Right atrium auricular region (tissue), 2 donors: ENCODE data around the gene SNX11. TPM values are rescaled to one million over a fixed set of nuclear protein-coding genes. Genes with fewer than 3 reads are reported as not detected.
A peak's percentile ranks its signal among the peaks of the same experiment; 100 is the strongest.

Experiments
- DNase-seq: peaks from one replicate; pipeline ENCODE4 v3.0.0-alpha.2; 2019; ENCODE audit warnings: low spot score
- H3K27ac ChIP-seq, 2 donors: fragments of 200-600 bp; sonication (generic); 1 replicate in 1 of 2; 2 replicates in 1 of 2; pipeline ENCODE4 v1.5.1; 2016 to 2019
- H3K27me3 ChIP-seq, 2 donors: fragments of 200-600 bp; sonication (generic); one replicate each; pipeline versions ENCODE4 v1.5.1 to v1.6.0; 2017 to 2019
- H3K36me3 ChIP-seq: fragments of 200-600 bp; sonication (generic); one replicate; pipeline ENCODE4 v1.5.1; 2016
- H3K4me1 ChIP-seq, 2 donors: fragments of 200-600 bp; sonication (generic); one replicate each; pipeline versions ENCODE4 v1.5.1 to v1.6.0; 2017 to 2019
- H3K4me3 ChIP-seq, 2 donors: fragments of 200-600 bp; sonication (generic); 1 replicate in 1 of 2; 2 replicates in 1 of 2; pipeline ENCODE4 v1.5.1; 2017 to 2019; ENCODE audit warnings: mild to moderate bottlenecking in 1 of 2, moderate library complexity in 1 of 2
- H3K9me3 ChIP-seq, 2 donors: fragments of 200-600 bp; sonication (generic); one replicate each; pipeline ENCODE4 v1.5.1; 2019
- total RNA-seq, 2 donors: library from RNA; depleted of rRNA; stranded (reverse); fragments of >200 nt; gene quantifications; one replicate each; pipeline ENCODE4 v1.1.0, GENCODE V29; 2016
- TF ChIP-seq, protein P1 (sequence below), 2 donors: fragments of 200-600 bp; sonication (generic); IDR thresholded peaks; one replicate each; pipeline ENCODE4 v1.5.1; 2019; ENCODE audit warnings: antibody characterized with exemption in 2 of 2

SNX11 gene
- total RNA-seq, 2 donors from 2014 or later: 5.4 to 9.3 TPM

DNA sequence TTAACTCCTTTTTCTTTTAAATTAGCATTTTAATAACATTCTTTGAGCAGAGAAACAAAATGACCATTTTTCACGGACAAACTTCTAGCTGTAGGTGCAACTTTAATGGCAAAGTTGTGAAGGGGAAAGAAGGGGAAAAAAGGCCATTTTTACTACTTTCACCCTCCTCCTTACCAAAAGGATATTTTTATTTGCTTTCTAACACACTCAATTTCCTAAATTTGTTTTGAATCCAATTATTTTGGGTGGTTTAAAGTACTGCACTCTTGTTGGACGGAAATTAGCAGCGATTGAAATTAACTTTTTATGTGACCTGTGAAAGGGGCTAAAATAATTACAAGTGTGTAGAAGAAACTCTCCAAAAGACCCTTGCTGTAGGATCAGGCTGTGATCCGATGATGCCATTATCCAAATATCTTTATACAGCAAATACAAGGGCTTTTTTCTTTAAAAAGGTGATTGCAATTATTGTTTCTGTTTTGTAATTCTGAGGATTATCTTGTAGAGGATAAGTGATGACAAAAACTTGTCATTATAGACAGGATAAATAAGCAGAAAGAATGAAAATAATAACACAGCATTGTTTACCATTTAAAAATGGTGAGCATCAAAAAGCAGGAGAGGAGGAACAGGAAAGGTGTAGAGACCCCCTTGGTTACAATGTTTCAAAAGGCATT is 42.4 kb downstream of the SNX11 start:
- Histone ChIP-seq H3K9me3 (no peaks in the 10 kb centered on the region), H3K4me1 (no peaks in the 10 kb centered on the region), H3K36me3 (no peaks in the 10 kb centered on the region), H3K27me3 (peaks cover 0 to 4% of the 10 kb centered on the region in 2 donors), H3K4me3 (no peak overlapping the region), H3K27ac (no peak overlapping the region)
- DNase-seq: no peak
- TF ChIP-seq, protein P1, sequence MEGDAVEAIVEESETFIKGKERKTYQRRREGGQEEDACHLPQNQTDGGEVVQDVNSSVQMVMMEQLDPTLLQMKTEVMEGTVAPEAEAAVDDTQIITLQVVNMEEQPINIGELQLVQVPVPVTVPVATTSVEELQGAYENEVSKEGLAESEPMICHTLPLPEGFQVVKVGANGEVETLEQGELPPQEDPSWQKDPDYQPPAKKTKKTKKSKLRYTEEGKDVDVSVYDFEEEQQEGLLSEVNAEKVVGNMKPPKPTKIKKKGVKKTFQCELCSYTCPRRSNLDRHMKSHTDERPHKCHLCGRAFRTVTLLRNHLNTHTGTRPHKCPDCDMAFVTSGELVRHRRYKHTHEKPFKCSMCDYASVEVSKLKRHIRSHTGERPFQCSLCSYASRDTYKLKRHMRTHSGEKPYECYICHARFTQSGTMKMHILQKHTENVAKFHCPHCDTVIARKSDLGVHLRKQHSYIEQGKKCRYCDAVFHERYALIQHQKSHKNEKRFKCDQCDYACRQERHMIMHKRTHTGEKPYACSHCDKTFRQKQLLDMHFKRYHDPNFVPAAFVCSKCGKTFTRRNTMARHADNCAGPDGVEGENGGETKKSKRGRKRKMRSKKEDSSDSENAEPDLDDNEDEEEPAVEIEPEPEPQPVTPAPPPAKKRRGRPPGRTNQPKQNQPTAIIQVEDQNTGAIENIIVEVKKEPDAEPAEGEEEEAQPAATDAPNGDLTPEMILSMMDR (IDR thresholded peaks at IDR 0.05): no peak

DNA sequence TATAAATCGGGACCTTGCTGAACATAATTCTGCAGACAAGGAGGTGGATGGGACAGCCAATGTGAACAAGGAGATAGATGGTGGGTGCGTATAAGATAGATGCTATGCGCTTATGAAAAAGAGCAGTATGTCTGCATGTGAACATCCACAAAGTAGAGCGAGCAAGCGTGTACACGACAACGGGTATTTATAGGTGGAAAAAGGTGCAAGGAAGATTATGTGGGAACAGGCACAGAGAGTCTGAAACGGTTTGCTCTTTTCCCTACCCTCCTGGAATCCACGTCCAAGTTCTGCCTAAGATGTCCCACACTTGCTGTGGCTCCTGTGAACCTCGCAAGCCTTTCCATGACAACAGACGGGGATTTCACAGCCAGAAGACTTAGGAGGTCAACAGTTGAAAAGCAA is 43.0 kb downstream of the SNX11 start:
- H3K4me3 ChIP-seq: no peak overlapping the region
- H3K27ac ChIP-seq: no peak overlapping the region
- no peaks in the 10 kb centered on the region for H3K9me3 ChIP-seq
- H3K36me3 ChIP-seq: no peaks in the 10 kb centered on the region
- DNase-seq: no peak
- no peaks in the 10 kb centered on the region for H3K4me1 ChIP-seq
- TF ChIP-seq, protein P1 (IDR thresholded peaks at IDR 0.05): no peak
- peaks cover 0 to 4% of the 10 kb centered on the region in 2 donors for H3K27me3 ChIP-seq

DNA sequence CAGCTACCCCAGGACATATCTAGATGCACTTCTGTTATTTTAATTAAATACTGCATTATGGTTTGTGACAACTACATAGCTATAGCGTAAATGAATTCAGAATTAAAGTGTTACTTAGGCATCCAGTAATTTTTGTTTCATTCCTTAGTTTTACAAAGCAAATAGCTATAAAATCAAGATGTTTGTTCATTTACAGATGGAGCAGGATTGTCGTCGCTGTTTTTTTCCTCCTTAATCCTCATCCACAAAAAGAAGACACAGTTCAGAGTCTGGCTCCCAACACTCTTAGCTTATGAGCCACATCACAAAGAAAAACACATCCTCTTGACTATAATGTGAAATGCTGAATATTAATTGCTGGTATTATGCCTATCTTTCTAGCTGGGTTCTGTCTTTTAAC is 43.7 kb downstream of the SNX11 start:
- Histone ChIP-seq H3K27me3 (peaks cover 0 to 4% of the 10 kb centered on the region in 2 donors), H3K27ac (no peak overlapping the region), H3K9me3 (no peaks in the 10 kb centered on the region), H3K4me1 (no peaks in the 10 kb centered on the region), H3K36me3 (no peaks in the 10 kb centered on the region), H3K4me3 (no peak overlapping the region)
- TF ChIP-seq, protein P1 (IDR thresholded peaks at IDR 0.05): no peak
- DNase-seq: no peak

DNA sequence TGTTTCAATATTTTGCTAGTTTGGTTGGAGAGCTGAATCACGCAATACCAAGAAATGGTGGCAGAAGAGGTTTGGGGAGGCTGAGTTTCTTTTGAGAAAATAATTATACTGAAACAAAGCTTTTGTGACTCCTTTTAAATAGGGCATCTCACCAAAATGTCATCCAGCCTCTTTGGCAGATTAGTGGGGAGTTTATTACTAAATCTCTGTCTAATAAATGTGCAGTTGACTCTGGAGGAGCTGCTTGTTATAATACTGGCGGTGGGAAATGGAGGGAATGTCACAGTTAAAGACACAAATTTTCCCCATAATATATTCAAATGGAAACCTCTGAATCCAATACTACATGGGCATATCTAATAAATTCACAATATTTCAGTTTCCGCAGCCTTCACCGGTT is 44.7 kb downstream of the SNX11 start:
- Histone ChIP-seq H3K27ac (no peak overlapping the region), H3K4me3 (no peak overlapping the region), H3K4me1 (no peaks in the 10 kb centered on the region), H3K9me3 (no peaks in the 10 kb centered on the region), H3K27me3 (peaks cover 0 to 4% of the 10 kb centered on the region in 2 donors), H3K36me3 (no peaks in the 10 kb centered on the region)
- TF ChIP-seq, protein P1 (IDR thresholded peaks at IDR 0.05): no peak
- DNase-seq: no peak

DNA sequence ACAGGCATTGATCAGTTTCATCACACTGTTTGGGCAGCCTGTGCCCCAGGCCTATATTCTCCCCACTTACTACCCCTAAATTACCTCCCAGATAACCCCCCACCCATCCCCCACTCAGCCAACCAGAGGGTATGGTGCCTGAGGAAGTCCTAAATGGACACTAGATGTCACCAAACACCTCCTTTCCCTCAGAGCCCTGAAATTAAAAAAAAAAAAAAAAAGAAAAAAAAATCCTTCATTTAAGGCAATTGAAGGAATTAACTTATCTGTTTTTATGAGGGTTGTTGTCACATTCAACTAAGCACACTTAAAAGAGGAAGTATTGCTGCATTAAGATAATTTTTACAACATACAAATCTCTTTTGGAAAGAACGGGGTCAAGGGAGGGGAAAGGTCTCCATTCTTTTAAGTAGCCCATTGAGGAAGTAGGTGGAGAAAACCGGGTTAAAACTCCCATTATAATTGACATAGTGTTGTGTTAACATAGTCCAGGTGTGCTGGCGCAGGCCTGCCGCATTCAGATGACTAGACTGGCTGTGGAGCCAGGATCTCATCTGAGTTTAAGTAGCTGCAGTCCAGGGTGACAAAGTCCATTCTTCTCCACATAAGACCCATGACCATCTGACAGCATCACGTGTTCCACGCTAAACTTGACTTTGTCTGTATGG is 46.3 kb downstream of the SNX11 start:
- H3K4me3 ChIP-seq: no peak overlapping the region
- TF ChIP-seq, protein P1 (IDR thresholded peaks at IDR 0.05): peak in 1 of 2 donors; percentile 50
- H3K27me3 ChIP-seq: peaks cover 0 to 4% of the 10 kb centered on the region in 2 donors
- H3K36me3 ChIP-seq: no peaks in the 10 kb centered on the region
- no peaks in the 10 kb centered on the region for H3K4me1 ChIP-seq
- H3K9me3 ChIP-seq: no peaks in the 10 kb centered on the region
- DNase-seq: no peak
- H3K27ac ChIP-seq: no peak overlapping the region
